Measurements from ENCODE around the gene KLHL3.

The KLHL3 gene

DNA sequence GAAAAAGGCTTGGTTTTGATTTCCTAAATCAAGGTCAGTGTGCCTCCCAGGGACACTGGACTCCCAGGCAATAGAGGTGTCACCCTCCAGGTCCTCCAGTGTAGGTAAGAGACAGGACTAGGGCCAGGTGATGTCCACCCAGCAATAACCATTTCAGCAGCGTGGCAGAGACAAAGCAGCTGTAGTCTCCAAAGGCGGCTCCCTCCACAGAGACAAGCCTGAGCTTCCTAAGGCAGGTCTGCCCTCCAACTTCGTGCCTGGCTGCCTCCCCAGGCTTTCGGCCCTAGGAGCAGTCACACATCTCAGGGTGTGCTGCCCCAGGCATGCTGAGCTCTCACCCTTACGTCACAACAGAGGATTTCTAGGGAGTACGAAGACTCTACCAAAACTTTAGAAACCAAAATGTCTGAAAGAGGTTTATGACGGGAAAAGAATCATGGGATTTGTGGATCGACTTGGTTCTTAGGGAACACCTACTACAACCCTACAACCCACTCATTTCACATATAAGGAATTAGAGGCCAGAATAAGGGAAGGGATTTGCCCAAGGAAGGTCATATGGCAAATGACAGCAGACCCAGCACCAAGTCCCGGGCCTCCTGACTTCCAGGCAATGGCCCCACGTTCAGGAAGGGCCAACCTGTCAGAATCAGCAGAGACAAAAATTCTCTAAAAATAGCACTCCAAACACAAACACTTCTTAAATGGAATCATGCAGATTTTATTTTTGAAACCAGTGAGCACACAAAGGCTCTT is 105.5 kb downstream of the KLHL3 start:
- ATAC-seq: no peak

DNA sequence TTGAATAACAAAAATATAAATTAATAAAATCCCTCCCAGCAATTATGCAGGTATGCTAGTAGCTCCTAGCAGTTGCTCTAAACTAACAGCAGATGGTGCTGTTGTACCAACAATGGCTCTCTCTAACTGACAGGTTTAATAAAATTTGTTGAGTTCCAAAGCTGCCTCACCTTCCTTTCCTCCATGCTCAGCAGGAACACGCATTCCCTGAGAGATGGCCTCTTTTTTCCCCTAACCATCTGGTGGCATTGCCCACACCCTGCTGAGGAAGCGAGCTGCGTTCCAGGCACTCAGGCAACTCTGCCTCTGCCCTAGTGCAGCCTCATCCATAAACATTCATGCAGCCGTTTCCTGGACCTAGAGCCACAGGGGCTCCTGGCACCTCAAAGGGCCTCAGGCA is 106.2 kb downstream of the KLHL3 start:
- peak; percentile 65 to 81 for ATAC-seq

DNA sequence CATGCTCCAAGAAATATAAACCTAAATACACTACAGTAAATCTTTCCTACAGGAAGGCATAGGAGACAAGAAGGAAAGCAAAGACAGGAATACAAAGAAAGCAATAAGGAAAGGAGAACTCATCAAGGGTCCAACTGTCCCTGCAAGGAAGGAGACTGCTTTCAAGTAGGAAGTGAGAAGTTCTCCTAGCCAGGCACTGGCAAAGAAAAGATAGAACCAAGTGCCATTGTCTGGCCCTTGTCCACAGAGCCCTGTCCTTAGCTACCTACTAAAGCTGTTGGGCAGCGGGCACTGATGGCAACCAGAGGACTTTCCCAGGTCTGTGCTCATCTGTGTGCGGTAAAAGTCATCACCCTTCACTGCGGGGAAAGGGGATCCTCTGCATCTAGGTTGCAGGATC is 108.2 kb downstream of the KLHL3 start:
- ATAC-seq: no peak

DNA sequence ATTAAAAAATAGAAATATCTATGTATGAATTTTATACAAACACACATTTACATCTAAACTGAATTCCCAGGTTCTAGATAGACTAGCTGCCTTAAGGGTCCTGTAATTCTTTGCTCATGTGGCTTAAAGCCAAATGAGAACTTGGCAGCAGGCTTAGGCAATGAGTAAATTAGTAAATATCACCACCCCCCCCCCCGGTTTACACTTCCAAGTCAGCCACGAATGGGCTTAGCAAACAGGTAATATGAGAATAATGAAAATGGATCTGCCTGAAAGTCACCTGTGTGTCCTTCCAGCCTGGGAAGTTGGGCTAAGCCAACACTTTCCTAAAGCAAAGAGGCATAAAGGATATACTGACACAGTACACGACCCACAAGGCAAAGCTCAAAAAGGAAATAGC is 108.6 kb downstream of the KLHL3 start:
- no peak for ATAC-seq

DNA sequence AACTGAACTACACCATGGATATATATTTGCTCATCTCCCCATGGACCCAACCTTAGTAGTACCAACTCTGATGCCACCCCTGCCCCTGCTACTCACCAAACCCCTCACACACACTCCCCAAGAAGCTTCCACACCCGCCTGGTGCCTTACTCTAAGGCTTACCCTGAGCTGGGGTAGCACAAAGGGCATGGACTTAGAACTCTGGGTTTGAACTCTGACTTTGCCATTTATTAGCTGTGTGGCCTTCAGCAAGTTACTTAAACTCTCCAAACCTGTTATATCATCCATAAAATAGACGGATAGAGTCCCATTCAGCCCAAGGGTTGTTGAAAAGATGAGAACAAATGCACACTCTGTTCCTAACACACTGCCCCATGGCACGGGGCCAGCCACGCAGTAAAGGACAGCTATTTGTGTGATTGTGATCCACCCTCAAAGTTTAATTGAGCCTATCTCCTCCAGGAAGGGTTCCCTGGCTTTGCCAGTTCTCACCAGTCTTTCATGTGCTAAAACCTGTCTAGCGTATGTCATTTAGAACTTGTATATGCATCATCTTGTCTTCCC is 111.0 kb downstream of the KLHL3 start:
- ATAC-seq: no peak

DNA sequence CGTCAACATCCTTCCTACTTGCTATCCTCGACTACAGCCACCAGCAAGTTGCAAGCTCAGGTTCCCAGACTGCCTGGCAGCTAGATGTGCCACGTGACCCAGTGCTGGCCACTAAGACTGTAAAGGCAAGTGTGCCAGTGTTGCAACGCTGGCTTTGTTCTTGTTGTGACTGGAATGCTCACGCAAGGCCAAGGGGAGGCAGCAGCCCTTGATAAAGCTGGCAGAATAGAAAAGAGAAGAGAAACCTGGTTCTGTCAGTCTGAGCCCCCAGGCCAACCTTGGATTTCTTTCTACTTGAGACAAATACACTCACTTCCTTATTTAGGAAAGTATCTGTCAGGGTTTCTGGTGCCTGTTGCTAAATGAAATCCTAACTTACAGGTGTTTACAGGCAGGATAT is 113.0 kb downstream of the KLHL3 start:
- ATAC-seq: no peak

DNA sequence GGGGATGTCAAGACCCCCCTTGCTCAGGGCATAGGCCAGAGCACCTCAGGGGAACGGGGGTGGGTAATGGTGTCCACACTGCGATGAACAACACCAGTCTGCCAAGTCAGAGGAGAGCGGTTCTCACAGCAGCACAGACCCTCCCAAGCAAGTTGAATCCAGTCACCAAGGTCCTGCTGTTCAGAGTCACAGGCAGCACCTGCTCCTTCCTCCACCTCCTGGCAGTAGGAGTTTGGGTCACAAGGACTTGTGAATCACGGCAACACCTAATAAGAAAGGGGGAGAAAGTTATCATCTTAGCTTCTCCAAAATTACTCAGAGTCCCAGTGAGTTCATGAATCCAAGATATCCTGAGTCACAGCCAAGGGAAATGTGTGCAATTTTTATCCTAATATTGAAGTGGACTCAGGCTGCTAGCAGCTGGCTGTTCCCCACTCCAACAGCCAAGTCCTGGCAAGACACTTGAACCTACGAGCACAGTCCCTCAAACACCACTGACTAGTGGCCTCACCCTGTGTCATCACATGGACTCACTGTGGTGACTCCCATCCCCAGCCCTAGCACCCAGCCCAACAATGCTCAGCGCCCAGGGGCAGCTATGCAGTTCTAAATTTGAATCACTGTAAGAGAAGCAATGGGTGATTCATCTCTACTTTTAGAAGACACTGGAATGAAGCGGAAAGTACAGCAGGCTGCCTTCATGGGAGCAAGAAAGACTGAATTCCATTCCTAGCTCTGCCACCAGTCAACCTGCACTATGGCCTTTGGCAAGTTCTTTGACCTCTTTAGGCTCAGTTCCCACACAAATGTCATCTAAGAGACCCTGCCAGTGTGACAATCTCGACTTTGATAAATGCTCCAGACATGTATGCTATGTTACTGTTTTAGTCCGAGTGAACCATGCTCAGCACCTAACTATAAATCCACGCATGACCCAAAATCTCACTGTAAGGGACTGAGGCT is 113.7 kb downstream of the KLHL3 start:
- ATAC-seq: no peak

DNA sequence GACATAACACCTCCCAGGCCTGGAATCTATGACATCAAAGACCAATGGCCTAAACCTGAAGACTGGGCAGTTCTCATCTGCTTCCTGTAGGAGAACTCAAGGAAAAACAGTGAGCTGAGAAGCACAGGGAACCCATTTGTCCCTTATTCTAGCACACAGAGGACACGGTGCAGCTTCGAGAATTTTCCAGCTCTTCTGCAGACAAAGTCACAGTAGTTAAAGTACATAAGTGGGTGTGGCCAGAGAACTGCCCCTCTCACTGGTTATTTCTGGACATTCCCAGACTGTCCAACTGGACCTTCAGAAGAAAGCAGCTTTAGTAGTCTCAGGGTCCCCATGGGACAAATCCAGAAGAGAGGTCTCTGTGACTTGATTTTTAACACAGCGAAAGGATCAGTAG is 114.6 kb downstream of the KLHL3 start:
- no peak for ATAC-seq

DNA sequence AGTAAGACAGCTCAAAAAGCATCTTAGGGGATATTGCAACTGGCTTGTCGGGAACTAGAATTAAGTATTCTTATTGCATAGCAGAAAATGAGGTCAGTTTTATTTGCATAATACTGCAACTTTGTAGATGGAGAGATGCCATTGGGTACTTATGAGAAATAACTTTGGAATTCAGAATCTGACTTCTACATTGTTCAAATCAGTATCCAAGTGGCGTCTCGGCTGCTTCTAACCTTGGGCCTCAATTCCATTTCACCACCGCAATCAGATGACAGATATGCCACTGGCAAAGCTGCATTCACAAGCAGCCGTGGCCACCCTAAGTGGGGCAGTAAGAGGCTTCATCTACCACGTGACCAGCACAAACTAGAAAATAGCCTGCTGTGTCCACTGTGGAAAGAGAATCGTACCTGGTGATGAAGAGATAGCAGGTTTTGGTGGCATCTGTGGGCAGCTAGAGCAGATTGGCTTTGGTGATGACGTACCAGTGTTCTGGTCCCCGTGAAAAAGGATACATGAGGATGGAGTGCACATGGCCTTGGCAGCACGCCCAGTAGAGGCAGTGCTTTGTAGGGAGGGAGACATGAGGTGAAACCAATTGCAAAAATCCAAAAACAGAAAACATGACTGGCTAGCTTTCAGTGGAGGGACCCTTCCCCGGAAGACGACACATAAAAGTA is 116.6 kb downstream of the KLHL3 start:
- ATAC-seq: no peak

DNA sequence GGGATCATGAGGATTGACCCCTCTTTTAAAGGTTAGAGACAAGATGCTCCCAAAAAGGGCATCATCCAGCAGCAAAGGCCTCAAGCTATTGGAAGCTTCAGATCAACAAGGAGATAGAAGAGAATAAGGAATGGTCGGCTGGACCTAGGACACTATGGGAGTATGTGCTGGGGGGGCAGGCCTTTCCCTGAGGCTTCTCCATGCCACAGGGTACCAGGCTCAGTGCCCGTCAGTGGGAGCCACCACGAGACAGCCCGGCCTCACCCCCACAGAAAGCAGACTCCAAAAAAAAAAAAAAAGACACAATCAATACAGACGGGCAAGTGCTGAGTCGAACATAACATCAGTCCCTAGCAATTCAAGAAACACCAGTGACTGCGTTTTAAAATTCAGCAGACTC is 117.4 kb downstream of the KLHL3 start:
- ATAC-seq: no peak

DNA sequence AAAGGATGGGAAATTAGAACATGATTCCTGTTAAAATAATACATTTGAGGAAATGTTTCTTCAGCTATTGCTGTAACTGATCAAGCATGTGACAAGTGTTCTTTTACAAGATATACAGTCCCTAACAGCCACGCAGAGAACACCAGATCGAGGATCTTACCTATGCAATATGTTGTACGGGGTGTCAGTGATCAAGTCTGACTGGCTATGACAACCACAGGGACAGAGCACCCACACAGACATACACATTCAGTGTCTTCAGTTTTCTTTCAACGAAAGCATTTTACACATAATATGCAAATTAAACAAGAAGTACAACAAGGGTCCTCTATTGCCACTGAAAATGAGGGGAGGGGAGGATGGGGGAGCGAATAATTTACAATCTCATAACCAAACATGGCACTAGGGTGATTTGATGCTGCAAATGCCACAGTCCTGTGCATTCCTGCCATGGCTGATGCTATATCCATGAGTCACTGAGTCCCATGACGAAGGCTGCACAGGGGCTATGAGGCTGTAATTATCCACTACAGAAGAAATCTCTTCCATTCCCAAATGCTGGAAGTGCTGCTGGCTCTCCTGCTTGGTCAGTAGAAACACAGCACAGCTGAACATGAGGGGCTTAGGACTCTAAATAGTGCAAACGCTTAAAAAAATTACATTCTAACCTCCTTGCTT is 118.2 kb downstream of the KLHL3 start:
- ATAC-seq: no peak

DNA sequence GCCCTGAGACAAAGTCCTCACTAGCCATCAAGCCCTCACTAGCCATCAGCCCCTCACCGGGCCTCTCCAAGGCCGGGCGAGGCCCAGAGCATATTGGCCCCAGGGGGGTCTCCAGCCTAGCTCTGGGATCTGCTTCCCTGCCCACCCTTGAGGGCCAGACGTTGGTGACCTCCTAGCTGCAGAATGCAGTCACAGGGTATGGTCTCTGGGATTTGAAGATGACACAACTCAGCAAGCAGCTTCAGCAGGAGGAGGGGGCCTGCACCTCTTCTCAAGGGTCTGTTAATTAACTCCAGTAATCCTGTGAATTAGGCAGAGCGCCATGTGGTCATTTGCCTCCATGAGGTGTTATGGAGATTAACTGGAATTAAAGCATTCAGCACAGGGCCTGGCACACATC is 119.8 kb downstream of the KLHL3 start:
- no peak for ATAC-seq

DNA sequence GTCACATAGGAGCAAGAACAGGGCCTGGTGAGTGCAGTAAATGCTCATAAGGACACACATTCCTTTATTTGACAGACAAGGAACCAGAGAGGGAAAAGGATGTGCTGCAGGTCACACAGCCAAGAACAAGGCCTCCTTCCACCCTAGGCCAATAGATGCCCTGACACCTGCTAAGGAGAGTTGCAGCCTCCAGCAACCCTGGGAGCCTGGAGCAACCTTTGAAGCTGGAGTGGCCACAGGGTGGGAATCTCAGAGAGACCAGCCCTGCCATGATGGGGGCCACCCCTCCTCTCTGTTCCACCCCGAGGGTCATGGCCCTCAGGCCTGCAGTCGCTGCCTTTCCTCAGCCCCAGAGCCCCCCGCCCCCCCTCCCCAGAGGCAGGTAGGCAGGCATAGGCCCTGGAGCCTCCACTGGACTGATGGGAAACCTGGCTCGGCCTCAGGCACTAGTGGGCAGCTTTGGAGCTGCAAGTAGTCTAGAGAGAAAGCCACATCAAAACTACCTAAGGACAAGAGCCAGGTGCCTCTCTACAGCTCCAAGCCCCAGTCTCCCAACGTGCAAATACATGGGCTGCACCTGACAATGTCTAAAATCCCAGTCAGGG is 120.6 kb downstream of the KLHL3 start:
- no peak for ATAC-seq

DNA sequence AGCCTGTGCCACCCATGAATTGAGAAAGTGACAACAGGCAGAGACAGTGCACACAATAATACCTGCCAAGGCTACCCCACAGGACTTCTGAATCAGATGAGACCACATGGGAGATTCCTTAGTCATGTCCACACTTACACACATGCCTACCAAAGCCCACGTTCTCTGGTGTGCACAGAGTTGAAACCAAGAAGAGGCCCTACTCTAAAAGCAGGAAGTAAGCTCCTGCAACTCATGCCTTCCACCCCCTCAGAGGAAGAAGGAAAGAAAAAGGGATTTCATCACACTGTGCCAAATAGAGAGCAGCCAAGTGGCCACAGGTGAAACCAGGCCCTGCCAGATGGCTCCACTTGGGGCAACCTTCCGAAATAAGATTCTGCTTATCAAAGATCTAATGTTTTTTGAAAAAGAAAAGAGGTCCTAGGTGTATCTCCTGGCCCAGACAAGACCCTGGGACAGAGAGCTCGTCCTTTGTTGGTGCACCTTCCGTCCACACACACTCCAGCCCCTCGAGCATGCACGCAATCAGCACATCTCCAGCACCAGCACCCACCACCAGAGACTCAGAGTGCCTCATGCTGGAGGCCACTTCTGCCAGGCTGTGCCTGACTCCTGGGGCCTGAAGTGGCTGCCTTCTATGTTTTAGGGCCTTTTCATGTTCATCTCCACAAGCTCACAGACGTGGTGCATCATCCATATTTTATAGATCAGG is 122.2 kb downstream of the KLHL3 start:
- peak in 1 of 2 donors; percentile 52 for ATAC-seq

DNA sequence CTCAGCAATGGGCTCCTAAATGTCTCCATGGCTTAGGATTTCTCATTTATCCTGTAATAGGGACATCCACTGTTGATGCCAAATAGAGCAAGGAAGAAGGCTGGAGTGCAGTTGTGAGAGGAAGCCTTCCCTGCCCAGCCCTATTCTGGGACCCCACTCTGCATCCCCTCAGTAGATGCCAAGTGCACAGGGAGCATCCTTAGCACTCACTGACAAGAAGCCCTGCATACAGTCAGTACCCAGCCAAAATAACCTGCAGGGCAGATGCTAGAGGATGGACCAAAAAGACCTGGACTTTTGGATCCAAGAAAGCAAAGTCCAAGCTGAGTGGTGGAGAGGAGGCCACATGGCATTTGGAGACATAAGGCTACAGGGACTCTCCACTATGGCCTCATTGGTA is 123.3 kb downstream of the KLHL3 start:
- no peak for ATAC-seq

DNA sequence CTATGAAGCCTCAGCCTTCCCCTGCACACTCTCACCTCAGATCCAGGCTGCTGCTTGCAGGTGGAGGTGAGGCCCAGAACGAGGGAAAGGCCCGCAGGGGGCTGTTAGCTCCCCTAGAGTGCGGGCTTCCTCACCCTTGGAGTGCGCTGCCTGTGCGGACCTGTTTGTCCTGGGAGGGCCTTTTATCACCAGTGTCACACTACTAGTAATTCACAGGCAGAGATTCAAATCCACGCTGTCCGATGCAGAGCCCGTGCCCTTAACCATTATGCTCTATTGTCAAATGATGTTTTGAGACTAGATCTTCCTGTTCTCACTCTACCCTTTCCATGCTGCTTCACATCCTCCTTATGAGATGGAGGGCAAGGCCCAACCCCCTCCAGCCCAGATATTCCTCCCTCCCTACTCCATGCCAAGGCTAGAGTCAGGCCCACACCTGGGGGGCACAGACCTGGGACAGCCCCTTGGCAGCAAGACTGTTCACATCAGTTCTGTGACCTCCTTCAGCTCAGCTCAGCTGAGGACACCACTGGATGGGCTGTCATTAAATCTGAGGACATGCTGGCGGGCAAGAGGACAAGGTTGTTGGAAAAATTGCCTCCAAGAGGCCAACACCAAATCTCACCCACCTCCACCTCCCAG is 124.0 kb downstream of the KLHL3 start:
- ATAC-seq: no peak

DNA sequence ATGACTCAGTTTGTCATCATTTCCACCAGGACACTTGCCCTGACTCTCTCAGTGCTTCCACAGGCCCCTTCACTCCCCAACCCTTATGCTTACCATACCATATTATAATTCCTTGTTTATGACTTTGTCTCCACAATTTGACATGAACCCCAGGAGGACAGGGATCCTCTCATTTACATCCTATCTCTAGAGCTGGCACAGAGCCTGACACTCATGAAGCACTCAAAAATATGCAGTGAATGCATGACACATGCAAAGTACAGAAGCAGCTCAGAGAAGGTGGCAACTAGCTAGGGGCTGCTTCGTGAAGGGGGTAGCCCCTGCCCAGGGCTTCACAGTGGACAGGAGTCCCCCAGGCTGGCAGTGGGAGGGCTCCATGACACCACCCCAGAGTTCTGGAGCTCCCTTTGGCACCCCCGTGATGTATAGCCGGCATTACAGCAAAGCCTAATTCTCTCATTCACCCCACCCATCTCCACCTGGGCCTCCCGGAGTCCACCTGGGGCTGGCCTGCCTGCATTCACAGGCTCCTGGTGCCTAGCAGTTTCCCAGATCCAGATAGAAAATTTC is 124.8 kb downstream of the KLHL3 start:
- no peak for ATAC-seq

DNA sequence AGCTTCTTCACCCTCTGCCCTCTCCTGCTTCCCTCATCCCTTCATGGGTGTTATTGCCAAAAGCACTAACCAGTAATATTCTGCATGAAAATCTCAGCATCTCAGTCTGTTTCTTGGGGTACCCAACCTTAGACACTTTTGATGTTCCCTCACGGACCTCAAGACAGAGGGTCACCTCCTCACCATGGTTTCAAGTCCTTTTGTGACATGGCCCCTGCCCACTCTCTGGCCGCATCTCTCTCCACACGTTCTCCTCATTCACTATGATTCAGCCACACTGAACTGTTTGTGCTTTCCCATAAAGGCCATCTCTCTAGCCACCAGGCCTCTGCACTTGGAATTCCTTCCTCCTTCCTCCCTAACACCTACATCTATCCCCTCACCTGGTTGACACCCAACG is 125.3 kb downstream of the KLHL3 start:
- ATAC-seq: no peak

DNA sequence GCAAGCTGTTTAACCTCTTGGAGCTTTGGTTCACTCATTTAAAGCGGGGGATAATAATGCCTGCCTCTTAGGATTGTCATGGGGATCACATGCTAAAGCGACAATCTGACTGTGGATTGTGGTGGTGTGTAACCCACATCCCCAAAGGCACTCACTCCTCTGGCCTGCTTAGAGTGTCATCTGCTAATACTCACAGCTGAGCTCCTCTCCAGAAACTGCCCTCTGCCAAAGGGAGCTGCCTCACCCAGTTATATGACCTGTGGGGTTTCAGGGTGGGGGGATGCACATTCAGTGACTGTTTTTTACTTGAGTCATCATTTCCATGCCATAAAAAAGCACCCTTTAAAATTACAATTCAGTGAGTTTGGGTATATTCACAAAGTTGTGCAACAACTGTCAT is 126.8 kb downstream of the KLHL3 start:
- ATAC-seq: no peak

DNA sequence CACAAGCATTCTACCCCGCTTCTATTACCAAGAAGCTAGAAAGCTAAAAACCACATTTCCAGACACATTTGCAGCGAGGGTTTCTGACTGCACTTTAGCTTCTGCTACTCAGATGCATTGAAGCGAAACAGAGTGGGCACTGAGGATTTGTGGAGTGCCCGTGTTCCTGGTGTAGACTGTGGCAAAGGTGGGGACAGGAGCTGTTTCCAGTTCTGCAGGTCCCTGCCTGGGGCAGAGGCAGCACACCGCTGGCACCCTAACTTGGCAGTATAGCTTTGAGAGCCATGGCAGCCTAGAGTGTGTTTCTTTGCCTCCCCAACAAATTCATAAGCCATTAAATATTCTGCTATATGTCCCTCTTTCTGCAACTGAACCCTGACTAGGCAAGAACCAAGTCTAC is 128.1 kb downstream of the KLHL3 start:
- no peak for ATAC-seq

DNA sequence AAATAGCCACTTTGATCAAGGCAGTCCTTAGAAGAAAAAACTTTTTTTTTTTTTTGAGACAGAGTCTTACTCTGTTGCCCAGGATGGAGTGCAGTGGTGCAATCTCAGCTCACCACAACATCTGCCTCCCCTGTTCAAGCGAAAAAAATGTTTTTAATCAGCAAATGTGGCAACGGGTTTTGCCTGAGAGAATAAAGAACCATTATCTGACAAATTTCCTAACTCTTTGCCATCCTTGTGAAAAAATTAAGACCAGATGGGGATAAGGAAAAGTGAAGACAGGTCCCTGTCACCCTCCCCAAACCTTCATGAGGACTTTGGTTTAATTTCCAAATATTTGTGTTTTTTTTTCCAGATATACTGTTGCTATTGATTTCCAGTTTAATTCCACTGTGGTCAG is 129.5 kb downstream of the KLHL3 start:
- ATAC-seq: no peak

All from activated CD4-positive, CD25-positive, alpha-beta regulatory T cell treated with anti-CD3 and anti-CD28 coated beads, Interleukin-2, amount 50 U/mL, for 24 hours (primary cell).